Non-pigmented ciliary epithelial cell (primary cell): ENCODE results near the gene ZNF407.
A peak's percentile ranks its signal among the peaks of the same experiment; 100 is the strongest.

ENCODE experiments used
- DNase-seq: peaks from one replicate; pipeline ENCODE4 v3.0.0-alpha.2; 2010; ENCODE audit warnings: low read depth

The ZNF407 gene

DNA sequence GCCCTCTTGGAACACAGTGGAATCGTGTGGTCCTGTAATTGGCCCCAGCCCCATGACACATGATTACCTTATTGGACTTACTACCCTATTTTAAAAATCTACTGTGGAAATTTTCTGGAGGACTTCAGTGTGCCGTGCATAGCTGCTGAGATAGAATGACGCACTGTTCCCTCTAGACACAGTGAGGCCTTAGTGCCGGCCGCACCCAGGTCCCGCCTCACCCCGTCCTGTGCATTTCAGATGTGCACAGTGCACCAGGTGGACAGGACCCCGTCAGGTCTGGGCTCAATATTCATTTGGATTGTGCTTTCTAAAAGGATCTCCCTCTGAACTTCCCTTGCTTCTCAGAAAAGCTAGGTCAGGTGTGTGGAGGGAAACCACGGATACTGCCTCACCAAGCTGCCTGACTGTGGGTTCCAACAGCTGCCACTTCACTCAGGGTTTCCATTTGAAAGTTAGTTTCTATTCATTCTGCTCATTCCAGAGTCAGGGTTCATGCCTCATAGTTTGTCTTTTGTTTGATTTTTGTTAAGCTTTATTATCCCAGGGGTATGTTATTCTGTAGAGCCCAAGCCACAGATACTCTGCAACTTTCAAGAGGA, 455.5 kb downstream of the ZNF407 start:
- DNase-seq: no peak

DNA sequence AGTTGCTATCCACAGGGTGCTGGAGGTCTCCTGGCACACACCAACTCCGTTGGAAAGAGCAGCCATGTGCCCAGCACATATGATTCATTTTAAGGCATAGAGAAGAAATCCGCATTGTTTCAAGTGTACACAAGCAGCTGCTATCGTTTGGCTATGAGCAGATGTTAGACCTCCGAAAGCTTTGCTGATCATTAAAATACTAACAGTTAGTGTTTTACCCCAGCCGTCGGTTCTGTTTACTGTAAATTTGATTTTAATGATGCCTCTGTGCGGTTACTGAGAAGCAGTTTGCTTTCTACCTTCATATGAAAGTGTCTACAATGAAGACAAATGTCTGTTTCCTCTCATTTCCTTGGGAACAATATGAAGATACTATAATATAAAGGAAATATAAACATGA, 456.4 kb downstream of the ZNF407 start:
- DNase-seq: no peak

- DNase-seq: no peak
Measured at GRCh38 chr18:75054611-75055010, 456.9 kb downstream of the ZNF407 start.

DNA sequence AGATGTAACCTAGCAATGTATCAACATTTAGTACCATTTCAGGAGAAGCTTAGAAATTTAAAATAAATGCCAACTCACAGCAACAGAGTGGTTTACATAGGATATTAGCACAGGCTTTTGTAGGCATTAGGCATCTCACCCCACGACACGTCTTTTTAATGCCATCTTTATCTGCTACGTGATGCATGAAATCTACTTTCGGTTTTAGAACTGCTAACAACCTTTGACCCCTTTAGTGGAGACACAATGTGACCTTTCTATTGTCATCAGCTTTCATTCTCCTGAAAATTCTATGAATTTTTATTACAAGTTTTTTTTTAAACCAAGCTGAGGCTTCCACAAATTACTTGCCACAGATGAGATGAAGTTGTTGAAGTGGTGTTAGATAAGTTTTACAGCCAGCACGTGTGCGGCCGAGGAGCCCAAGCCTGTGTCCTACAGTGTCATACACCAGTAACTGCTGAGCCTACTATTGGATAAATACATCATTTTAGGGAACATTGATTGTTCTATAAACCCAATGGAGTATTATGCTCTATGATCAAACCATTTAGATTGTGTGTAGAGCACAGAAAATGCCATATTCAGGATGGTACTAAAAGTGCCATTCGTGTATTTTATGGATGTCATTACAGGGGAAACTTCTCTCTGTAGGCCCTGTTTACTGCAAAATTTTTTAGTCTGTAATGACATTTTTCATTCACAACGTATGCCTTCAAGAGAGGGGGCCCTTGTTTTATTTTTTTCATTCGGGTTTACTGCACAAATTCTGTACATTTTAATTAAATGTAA, 459.7 kb downstream of the ZNF407 start:
- DNase-seq: no peak

DNA sequence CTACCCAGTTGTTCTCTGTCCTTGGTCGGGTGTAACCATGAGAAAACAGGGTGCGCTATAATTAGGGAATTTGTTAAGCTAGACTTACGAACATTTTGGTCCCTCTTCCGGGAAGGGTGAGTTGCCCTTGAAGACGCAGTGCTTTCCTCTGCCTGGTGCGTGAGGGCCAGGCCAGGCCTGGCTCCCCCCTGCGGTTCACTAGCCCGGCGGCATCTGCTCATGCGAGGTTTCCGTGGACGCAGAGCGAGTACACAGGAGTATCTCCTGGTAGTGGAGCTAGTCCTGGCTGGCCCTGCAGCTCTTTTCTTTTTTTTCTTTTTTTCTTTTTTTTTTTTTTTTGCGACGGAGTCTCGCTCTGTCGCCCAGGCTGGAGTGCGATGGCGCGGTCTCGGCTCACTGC, 462.5 kb downstream of the ZNF407 start:
- no peak for DNase-seq

DNA sequence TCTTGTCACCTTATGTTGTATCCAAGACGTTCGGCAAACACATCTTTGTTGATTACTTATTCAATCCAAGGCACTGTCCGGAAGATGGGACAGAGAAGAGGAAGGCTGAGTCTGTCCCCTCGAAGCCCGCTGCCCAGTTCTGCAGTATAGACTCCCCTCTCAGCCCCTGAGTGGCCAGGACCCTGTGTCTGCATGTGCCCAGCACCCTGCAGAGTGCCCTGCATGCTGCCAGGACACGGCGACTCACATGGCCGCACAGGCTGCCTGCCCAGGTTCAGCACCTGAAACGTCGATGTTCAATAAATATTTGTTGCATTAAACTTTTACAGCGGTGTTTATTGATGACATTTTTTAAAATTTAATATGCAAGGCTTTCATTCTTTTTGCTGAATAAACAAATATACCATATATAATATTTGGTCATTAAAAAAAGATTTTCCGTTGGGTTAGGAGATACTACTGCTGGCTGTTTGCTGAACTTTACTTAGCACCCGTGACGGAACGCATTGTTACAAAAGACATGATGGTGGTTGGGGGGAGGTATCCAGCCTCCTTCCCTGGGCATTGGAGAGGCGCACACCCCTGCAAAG, 464.7 kb downstream of the ZNF407 start:
- DNase-seq: no peak

GRCh38 chr18:75063196-75063595, 465.5 kb downstream of the ZNF407 start:
- DNase-seq: no peak

DNA sequence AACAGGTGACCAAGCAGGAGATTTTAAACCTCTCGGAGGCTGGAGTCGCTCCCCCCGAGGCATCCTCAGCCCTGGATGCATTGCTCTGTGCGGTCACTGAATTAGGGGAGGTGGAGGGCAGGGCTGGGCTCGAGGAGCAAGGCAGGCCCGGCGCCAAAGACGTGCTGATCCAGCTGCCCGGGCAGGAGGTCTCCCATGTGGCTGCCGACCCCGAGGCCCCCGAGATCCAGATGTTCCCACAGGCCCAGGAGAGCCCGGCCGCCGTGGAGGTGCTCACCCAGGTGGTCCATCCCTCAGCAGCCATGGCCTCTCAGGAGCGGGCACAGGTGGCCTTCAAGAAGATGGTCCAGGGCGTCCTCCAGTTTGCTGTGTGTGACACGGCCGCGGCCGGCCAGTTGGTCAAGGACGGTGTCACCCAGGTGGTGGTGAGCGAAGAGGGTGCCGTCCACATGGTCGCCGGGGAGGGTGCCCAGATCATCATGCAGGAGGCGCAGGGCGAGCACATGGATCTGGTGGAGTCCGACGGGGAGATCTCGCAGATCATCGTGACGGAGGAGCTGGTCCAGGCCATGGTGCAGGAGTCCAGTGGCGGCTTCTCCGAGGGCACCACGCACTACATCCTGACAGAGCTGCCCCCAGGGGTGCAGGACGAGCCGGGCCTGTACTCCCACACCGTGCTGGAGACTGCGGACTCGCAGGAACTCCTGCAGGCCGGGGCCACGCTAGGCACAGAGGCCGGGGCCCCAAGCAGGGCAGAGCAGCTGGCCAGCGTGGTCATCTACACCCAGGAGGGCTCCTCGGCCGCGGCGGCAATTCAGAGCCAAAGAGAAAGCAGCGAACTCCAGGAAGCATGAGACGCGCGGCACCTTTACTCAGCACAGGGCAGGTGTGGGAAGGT, 466.2 kb downstream of the ZNF407 start:
- DNase-seq: no peak

- DNase-seq: no peak
Measured at GRCh38 chr18:75064513-75064905, 466.8 kb downstream of the ZNF407 start.

- DNase-seq: no peak
Measured at GRCh38 chr18:75065251-75066000, 467.8 kb downstream of the ZNF407 start.

- no peak for DNase-seq
Measured at GRCh38 chr18:75066021-75066880, 468.6 kb downstream of the ZNF407 start.

GRCh38 chr18:75066936-75067335, 469.3 kb downstream of the ZNF407 start:
- DNase-seq: no peak

DNA sequence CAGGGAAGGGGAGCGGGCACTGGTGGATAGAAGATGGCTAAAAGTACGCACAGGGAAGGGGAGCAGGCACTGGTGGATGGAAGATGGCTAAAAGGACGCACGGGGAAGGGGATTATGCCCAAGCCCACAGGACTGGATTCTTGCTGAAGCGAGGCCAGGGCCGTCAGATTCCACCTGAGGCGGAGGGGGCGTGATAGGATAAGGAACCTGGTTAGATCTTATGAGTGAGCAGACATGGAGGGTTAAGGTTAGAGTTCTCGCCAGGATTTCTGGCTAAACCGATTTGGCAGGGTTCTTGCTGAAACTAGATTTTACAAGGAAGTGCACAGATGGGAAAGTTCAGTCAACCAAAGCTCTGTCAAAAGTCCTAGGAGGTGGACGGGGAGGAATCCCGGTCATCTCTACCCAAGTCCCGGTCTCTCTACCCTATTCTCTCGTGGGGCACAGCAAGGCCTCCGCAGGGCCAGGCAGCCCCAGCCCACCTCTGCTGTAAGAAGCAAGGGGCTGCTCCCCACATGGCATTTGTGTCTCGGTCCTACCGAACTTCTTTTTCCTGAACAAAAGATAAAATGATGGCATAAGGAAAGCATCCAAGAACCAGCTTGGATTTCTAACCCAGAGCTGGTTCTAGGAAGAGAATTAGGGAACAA, 470.5 kb downstream of the ZNF407 start:
- DNase-seq: no peak

GRCh38 chr18:75068682-75069435, 471.2 kb downstream of the ZNF407 start:
- DNase-seq: no peak

DNA sequence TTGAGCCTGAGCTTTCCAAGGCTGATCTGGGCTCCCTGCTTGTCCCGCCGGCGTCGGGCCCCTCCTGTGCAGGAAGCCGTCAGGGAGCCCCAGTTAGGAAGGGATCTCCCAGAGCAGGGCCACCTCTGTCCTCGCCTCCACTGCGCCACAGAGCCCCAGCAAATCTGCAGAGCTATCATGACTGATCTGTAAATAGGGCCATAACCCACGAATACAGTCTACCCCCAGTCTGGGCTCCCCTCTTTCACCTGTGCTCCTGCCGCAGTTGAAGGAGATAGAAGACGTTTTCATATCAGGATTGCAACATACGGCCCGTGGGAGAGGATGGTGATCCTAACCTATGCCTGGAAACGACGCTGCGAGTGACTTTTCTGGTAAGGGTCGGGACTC, 472.6 kb downstream of the ZNF407 start:
- DNase-seq: no peak

GRCh38 chr18:75070625-75071483, 473.2 kb downstream of the ZNF407 start:
- peak; percentile 72 for DNase-seq

GRCh38 chr18:75071484-75071785, 473.8 kb downstream of the ZNF407 start:
- no peak for DNase-seq

- DNase-seq: no peak
Measured at GRCh38 chr18:75071866-75072671, 474.4 kb downstream of the ZNF407 start.
